Left lung (tissue), 10 donors: ENCODE data around the gene KIRREL1. TPM values are rescaled to one million over a fixed set of nuclear protein-coding genes. Genes with fewer than 3 reads are reported as not detected.

Source experiments
- ATAC-seq: fragments of 200-7000 bp; cut with Tn5 transposase; one replicate; pipeline ENCODE4 v1.9.1; 2020; ENCODE audit warnings: moderate library complexity
- DNase-seq, 4 donors: peaks; one replicate each; pipeline ENCODE4 v3.0.0-alpha.2; 2013 to 2020
- H3K27ac ChIP-seq, 2 donors: fragments of 200-600 bp; sonication (generic) in 1 of 2; one replicate each; pipeline versions ENCODE4 v1.5.0 to v1.8.0; 2020 to 2021
- H3K27me3 ChIP-seq, 2 donors: fragments of 200-600 bp; sonication (generic) in 1 of 2; one replicate each; pipeline versions ENCODE4 v1.5.0 to v1.8.0; 2020 to 2021
- H3K36me3 ChIP-seq, 2 donors: fragments of 200-600 bp; sonication (generic) in 1 of 2; one replicate each; pipeline versions ENCODE4 v1.5.0 to v1.8.0; 2020 to 2021
- H3K4me1 ChIP-seq, 2 donors: fragments of 200-600 bp; one replicate each; pipeline ENCODE4 v1.8.0; 2021
- H3K4me3 ChIP-seq, 2 donors: fragments of 200-600 bp; sonication (generic) in 1 of 2; one replicate each; pipeline versions ENCODE4 v1.5.0 to v1.8.0; 2020 to 2021; ENCODE audit warnings: mild to moderate bottlenecking in 1 of 2
- H3K9me3 ChIP-seq, 2 donors: fragments of 200-600 bp; sonication (generic) in 1 of 2; one replicate each; pipeline versions ENCODE4 v1.5.0 to v1.8.0; 2020 to 2021
- CTCF ChIP-seq, 2 donors: fragments of 200-600 bp; sonication (generic) in 1 of 2; IDR thresholded peaks; one replicate each; pipeline versions ENCODE4 v1.5.0 to v1.8.0; 2021; ENCODE audit warnings: antibody characterized with exemption in 2 of 2
- intact Hi-C, 2 donors: fragments of 100-400 bp; cut with DNase I; formaldehyde crosslinking; loops; one replicate each; pipeline versions ENCODE4 v1.11.2 to v1.14.2; 2022
- polyA plus RNA-seq, 6 donors: library from polyadenylated mRNA; unstranded; fragments of 120-200 nt; gene quantifications; one replicate each; pipeline ENCODE4 v1.2.1, GENCODE V29; 2013; ENCODE audit not compliant: insufficient read length in 6 of 6
- total RNA-seq, 2 donors: library from RNA; stranded (reverse); fragmentation: NEBNext Ultra II Directional; extraction: Animal tissue kit (Norgen Biotek cat#: 25700); gene quantifications; one replicate each; pipeline ENCODE4 v1.2.1, GENCODE V29; 2021
- donor health status: DM: no; HTN: yes; CAD: no.
- donor health status: DM: no; HTN: no; CAD: no.

Gene KIRREL1
- total and polyA plus RNA-seq, 8 donors: 44.6 to 67.6 (median 55.7) TPM

DNA sequence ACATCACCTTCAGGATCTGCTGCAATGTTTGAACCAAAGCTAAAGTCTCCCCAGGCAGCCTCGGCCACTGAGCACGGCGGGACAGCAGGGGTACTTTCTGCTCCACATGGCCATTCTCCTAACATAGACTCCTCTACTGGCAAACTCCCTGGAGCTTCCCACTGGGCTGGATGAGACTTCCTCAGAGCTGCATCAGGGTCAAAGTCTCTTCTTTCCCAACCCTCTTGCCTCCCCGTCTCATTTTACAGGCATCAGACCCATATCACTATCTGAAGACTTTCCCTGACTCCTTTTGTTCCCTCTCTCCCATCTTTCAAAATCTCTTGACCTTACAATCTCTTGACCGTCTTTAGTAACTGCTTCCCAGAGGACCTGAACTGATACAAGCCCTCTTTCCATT, 42.2 kb upstream of the KIRREL1 start:
- Histone ChIP-seq H3K4me1 (no peaks in the 10 kb centered on the region), H3K27ac (no peak overlapping the region), H3K9me3 (no peaks in the 10 kb centered on the region), H3K36me3 (no peaks in the 10 kb centered on the region), H3K4me3 (no peak overlapping the region), H3K27me3 (peaks cover 0 to 8% of the 10 kb centered on the region in 2 donors)
- intact Hi-C loops: no loop called here
- no peak for TF ChIP-seq CTCF (IDR thresholded peaks at IDR 0.05)
- no peak for ATAC-seq
- no peak for DNase-seq

- Histone ChIP-seq H3K9me3 (no peaks in the 10 kb centered on the region), H3K4me1 (no peaks in the 10 kb centered on the region), H3K27ac (no peak overlapping the region), H3K36me3 (no peaks in the 10 kb centered on the region), H3K27me3 (peaks cover 0 to 8% of the 10 kb centered on the region in 2 donors), H3K4me3 (no peak overlapping the region)
- DNase-seq (no peak), ATAC-seq (no peak)
- intact Hi-C loops: no loop called here
- TF ChIP-seq CTCF (IDR thresholded peaks at IDR 0.05): no peak
Observed at GRCh38 chr1:157952601-157953000, 40.8 kb upstream of the KIRREL1 start.

- Histone ChIP-seq H3K9me3 (no peaks in the 10 kb centered on the region), H3K36me3 (no peaks in the 10 kb centered on the region), H3K4me1 (no peaks in the 10 kb centered on the region), H3K4me3 (no peak overlapping the region), H3K27ac (no peak overlapping the region), H3K27me3 (peaks cover 0 to 25% of the 10 kb centered on the region in 2 donors)
- no peak for ATAC-seq
- intact Hi-C loops: no loop called here
- no peak for TF ChIP-seq CTCF (IDR thresholded peaks at IDR 0.05)
- no peak for DNase-seq
Observed at GRCh38 chr1:157955221-157955620, 38.2 kb upstream of the KIRREL1 start.

- no peak overlapping the region for H3K27ac ChIP-seq
- H3K4me1 ChIP-seq: no peaks in the 10 kb centered on the region
- intact Hi-C loops: no loop called here
- ATAC-seq (peak; percentile 42), DNase-seq (no peak)
- peaks cover 0 to 25% of the 10 kb centered on the region in 2 donors for H3K27me3 ChIP-seq
- no peak overlapping the region for H3K4me3 ChIP-seq
- H3K9me3 ChIP-seq: no peaks in the 10 kb centered on the region
- no peak for TF ChIP-seq CTCF (IDR thresholded peaks at IDR 0.05)
- H3K36me3 ChIP-seq: no peaks in the 10 kb centered on the region
Observed at GRCh38 chr1:157955857-157956256, 37.6 kb upstream of the KIRREL1 start.

- Histone ChIP-seq H3K27me3 (peaks cover 0 to 24% of the 10 kb centered on the region in 2 donors), H3K27ac (no peak overlapping the region), H3K4me3 (no peak overlapping the region), H3K4me1 (no peaks in the 10 kb centered on the region), H3K36me3 (no peaks in the 10 kb centered on the region), H3K9me3 (no peaks in the 10 kb centered on the region)
- ATAC-seq: no peak
- TF ChIP-seq CTCF (IDR thresholded peaks at IDR 0.05): no peak
- no peak for DNase-seq
- intact Hi-C loops: no loop called here
Observed at GRCh38 chr1:157956732-157957131, 36.7 kb upstream of the KIRREL1 start.
